ENCODE data around the gene NIT1. TPM values are rescaled to one million over a fixed set of nuclear protein-coding genes. Genes with fewer than 3 reads are reported as not detected.

Gene NIT1
- total RNA-seq, 2 donors from 2014 or later: 51.0 to 65.1 TPM

DNA sequence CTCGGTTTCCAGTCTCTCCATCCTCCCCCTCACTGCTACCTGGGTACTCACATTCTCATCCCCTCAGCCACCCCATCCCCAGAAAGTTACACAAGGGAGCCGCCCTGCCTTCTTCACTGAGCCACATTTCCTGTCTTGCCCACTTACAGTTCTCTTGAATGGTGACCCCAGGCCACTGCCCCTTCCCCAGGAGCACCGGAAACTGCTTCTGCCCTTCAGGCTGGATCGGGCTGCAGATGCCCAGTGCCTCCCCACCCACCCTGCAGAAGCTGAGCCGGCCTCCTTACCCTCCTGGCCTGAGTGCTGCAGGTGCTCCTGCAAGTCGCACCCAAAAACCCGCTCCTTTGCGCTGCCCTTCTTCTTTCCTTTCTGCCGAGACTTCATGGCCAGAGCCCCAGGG lies 48.7 kb upstream of the NIT1 start:
- H3K9ac ChIP-seq (ENCODE audit: extremely low read depth, low read length, poor library complexity, severe bottlenecking): no peak overlapping the region
- no peak overlapping the region for H3K4me3 ChIP-seq (ENCODE audit: low read length)
- no peak overlapping the region for H3K27ac ChIP-seq (ENCODE audit: low read depth, low read length)
- Mint-ChIP-seq H3K27ac (no peak overlapping the region), H3K9me3 (no peaks in the 10 kb centered on the region), H3K4me1 (peaks cover 8% of the 10 kb centered on the region), H3K4me3 (no peak overlapping the region), H3K36me3 (ENCODE audit: low read depth) (no peaks in the 10 kb centered on the region), H3K27me3 (ENCODE audit: insufficient read depth) (no peaks in the 10 kb centered on the region)
- H3K27me3 ChIP-seq (ENCODE audit: control insufficient read depth, insufficient read depth, low read length, poor library complexity, severe bottlenecking): no peaks in the 10 kb centered on the region
- WGBS, 2 experiments (ENCODE audit: insufficient coverage in 1 of 2, insufficient read length in 1 of 2): 87% methylated on average over 3 to 9 of the region's 9 CpGs
- TF ChIP-seq CTCF (conservative IDR thresholded peaks at IDR 0.05): no peak
- H3K4me1 ChIP-seq (ENCODE audit: control insufficient read depth, insufficient read depth, low read length): no peaks in the 10 kb centered on the region
- no peaks in the 10 kb centered on the region for H3K9me3 ChIP-seq (ENCODE audit: control insufficient read depth, low read length)
- DNase-seq: no peak
- H3K36me3 ChIP-seq (ENCODE audit: control insufficient read depth, insufficient read depth, low read length): no peaks in the 10 kb centered on the region

GRCh38 chr1:161069731-161070270 lies 48.1 kb upstream of the NIT1 start, which contains the start of gene ARHGAP30:
ARHGAP30 (minus strand) TSS chr1:161069891; CDS start chr1:161069624, 267 bp downstream.
- no peaks in the 10 kb centered on the region for H3K27me3 ChIP-seq (ENCODE audit: control insufficient read depth, insufficient read depth, low read length, poor library complexity, severe bottlenecking)
- DNase-seq: peak; percentile 70

DNA sequence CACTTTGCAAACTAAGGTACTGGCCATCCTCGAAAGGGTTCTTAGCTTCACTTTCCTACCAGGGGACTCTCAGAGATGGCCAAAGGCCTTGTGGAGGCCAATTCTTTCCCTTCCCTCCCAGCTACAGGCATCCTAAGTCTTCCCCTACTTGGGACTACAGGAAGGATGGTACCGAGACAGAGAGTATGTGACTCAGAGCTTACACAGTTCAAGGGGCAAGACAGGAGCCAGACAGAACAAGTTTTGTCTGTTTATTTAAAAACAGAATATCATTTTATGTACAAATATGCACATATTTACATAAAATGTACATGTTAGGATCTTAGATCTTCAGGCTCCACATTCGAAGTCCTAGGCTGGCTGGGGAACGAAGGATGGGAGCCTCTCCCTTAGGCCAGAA lies 47.1 kb upstream of the NIT1 start:
- Histone ChIP-seq H3K4me3 (ENCODE audit: low read length) (no peak overlapping the region), H3K36me3 (ENCODE audit: control insufficient read depth, insufficient read depth, low read length) (no peaks in the 10 kb centered on the region), H3K4me1 (ENCODE audit: control insufficient read depth, insufficient read depth, low read length) (no peaks in the 10 kb centered on the region), H3K9ac (ENCODE audit: extremely low read depth, low read length, poor library complexity, severe bottlenecking) (no peak overlapping the region), H3K27ac (ENCODE audit: low read depth, low read length) (no peak overlapping the region), H3K27me3 (ENCODE audit: control insufficient read depth, insufficient read depth, low read length, poor library complexity, severe bottlenecking) (no peaks in the 10 kb centered on the region), H3K9me3 (ENCODE audit: control insufficient read depth, low read length) (no peaks in the 10 kb centered on the region)
- no peak for TF ChIP-seq CTCF (conservative IDR thresholded peaks at IDR 0.05)
- H3K36me3 Mint-ChIP-seq (ENCODE audit: low read depth): no peaks in the 10 kb centered on the region
- no peak overlapping the region for H3K27ac Mint-ChIP-seq
- H3K4me1 Mint-ChIP-seq: peaks cover 11% of the 10 kb centered on the region
- no peaks in the 10 kb centered on the region for H3K27me3 Mint-ChIP-seq (ENCODE audit: insufficient read depth)
- H3K9me3 Mint-ChIP-seq: no peaks in the 10 kb centered on the region
- DNase-seq: no peak
- WGBS, 2 experiments (ENCODE audit: insufficient coverage in 1 of 2, insufficient read length in 1 of 2): 97 to 100% methylated on average over 3 to 4 of the region's 4 CpGs
- no peak overlapping the region for H3K4me3 Mint-ChIP-seq

More at GRCh38 chr1:161069731-161070270, 48.1 kb upstream of the NIT1 start, which contains the start of gene ARHGAP30:
- Histone ChIP-seq H3K4me1 (ENCODE audit: control insufficient read depth, insufficient read depth, low read length) (no peaks in the 10 kb centered on the region), H3K4me3 (ENCODE audit: low read length) (no peak within 1 kb of the TSS), H3K9ac (ENCODE audit: extremely low read depth, low read length, poor library complexity, severe bottlenecking) (no peak within 1 kb of the TSS), H3K36me3 (ENCODE audit: control insufficient read depth, insufficient read depth, low read length) (no peaks in the 10 kb centered on the region), H3K27ac (ENCODE audit: low read depth, low read length) (no peak within 1 kb of the TSS), H3K9me3 (ENCODE audit: control insufficient read depth, low read length) (no peaks in the 10 kb centered on the region)
- 91 to 95% methylated on average over 6 to 9 of the region's 9 CpGs for WGBS, 2 experiments (ENCODE audit: insufficient coverage in 1 of 2, insufficient read length in 1 of 2)
- Mint-ChIP-seq H3K9me3 (no peaks in the 10 kb centered on the region), H3K4me1 (peaks cover 11% of the 10 kb centered on the region), H3K36me3 (ENCODE audit: low read depth) (no peaks in the 10 kb centered on the region), H3K27ac (no peak within 1 kb of the TSS), H3K4me3 (no peak within 1 kb of the TSS), H3K27me3 (ENCODE audit: insufficient read depth) (no peaks in the 10 kb centered on the region)
- no peak for TF ChIP-seq CTCF (conservative IDR thresholded peaks at IDR 0.05)
